GM12878 (cell line): Measurements from ENCODE around the gene MRM1. TPM values are rescaled to one million over a fixed set of nuclear protein-coding genes. Genes with fewer than 3 reads are reported as not detected.

Experiments
- ATAC-seq: fragments of 200-7000 bp; cut with Tn5 transposase; 3 replicates; pipeline ENCODE4 v1.9.1; 2020; ENCODE audit warnings: mild to moderate bottlenecking, moderate library complexity
- BruUV-seq: library from RNA; stranded (reverse); fragments of 400-500 nt; replicated peaks from 2 replicates; lab custom pipeline; 2021; lab: Mats Ljungman, UMichigan
- CTCF ChIA-PET: fragments of 300-600 bp; sonication (Branson Sonifier 250); formaldehyde crosslinking; extraction: SDS; loops from one replicate; lab custom pipeline; 2021; ENCODE audit warnings: inconsistent platforms; lab: Yijun Ruan, JAX
- POLR2A ChIA-PET: fragments of 350-600 bp; formaldehyde crosslinking; extraction: SDS; loops from one replicate; lab custom pipeline; 2021; ENCODE audit warnings: inconsistent platforms; lab: Charles Lee
- RAD21 ChIA-PET: fragments of 300-600 bp; sonication (Branson Sonifier 250); formaldehyde crosslinking; loops from one replicate; lab custom pipeline; 2023; ENCODE audit warnings: antibody characterized with exemption; ENCODE audit not compliant: unreplicated experiment; lab: Charles Lee
- SMC1A ChIA-PET: fragments of 300-600 bp; sonication (Branson Sonifier 250); formaldehyde crosslinking; loops from one replicate; lab custom pipeline; 2023; ENCODE audit not compliant: unreplicated experiment, uncharacterized antibody; lab: Charles Lee
- DNase-seq: peaks from one replicate; pipeline ENCODE4 v3.0.0-alpha.2; 2011; ENCODE audit warnings: low read depth, low spot score
- FAIRE-seq: peaks from 3 replicates; lab custom pipeline; 2011; peaks lifted over from hg19 to GRCh38; lab: Jason Lieb, UNC
- H2AFZ ChIP-seq: 2 replicates; pipeline ENCODE4 v1.6.0; 2011; ENCODE audit warnings: low read depth, low read length, control low read depth; ENCODE audit not compliant: control insufficient read depth
- H3K27ac ChIP-seq: 2 replicates; pipeline ENCODE4 v1.5.1; 2011; ENCODE audit warnings: control low read depth; ENCODE audit not compliant: control insufficient read depth, insufficient read depth
- H3K27me3 ChIP-seq, 2 experiments: replicated peaks in 1 of 2; 2 replicates each; pipeline versions ENCODE4 v1.6.0 to v1.6.1; 2011; ENCODE audit warnings: low read length in 1 of 2; ENCODE audit not compliant: control insufficient read depth in 2 of 2, insufficient read depth in 2 of 2
- H3K36me3 ChIP-seq, 2 experiments: 2 replicates each; pipeline ENCODE4 v1.5.1; 2011; ENCODE audit warnings: low read length in 1 of 2; ENCODE audit not compliant: control insufficient read depth in 2 of 2, insufficient read depth in 2 of 2
- H3K4me1 ChIP-seq: 2 replicates; pipeline ENCODE4 v1.6.1; 2011; ENCODE audit warnings: mild to moderate bottlenecking, low read length, moderate library complexity, mixed read lengths; ENCODE audit not compliant: control insufficient read depth, insufficient read depth
- H3K4me2 ChIP-seq: 2 replicates; pipeline ENCODE4 v1.6.0; 2011; ENCODE audit warnings: control low read depth; ENCODE audit not compliant: control insufficient read depth, insufficient read depth
- H3K4me3 ChIP-seq: fragments of 200-600 bp; sonication (generic); 2 replicates; pipeline ENCODE4 v1.5.1; 2016
- H3K79me2 ChIP-seq: 2 replicates; pipeline ENCODE4 v1.6.0; 2011; ENCODE audit warnings: low read length; ENCODE audit not compliant: control insufficient read depth, insufficient read depth
- H3K9ac ChIP-seq: 2 replicates; pipeline ENCODE4 v1.8.0; 2011; ENCODE audit warnings: low read length, control low read depth, mixed read lengths; ENCODE audit not compliant: control insufficient read depth, insufficient read depth
- H3K9me3 ChIP-seq: replicated peaks from 3 replicates; pipeline ENCODE4 v1.5.1; 2011; ENCODE audit warnings: mild to moderate bottlenecking, low read length; ENCODE audit not compliant: control insufficient read depth, insufficient read depth
- H4K20me1 ChIP-seq: 2 replicates; pipeline ENCODE4 v1.6.0; 2011; ENCODE audit not compliant: control insufficient read depth, insufficient read depth
- E4F1 ChIP-seq: fragments of 450-650 bp; IDR thresholded peaks from 2 replicates; pipeline ENCODE4 v1.6.1; 2018; ENCODE audit warnings: borderline replicate concordance, mild to moderate bottlenecking; ENCODE audit not compliant: partially characterized antibody
- EZH2 ChIP-seq: IDR thresholded peaks from 2 replicates; pipeline ENCODE4 v1.6.1; 2012; ENCODE audit warnings: low read depth, mild to moderate bottlenecking, control low read depth, inconsistent platforms, low read length, borderline replicate concordance; ENCODE audit not compliant: control insufficient read depth
- KAT2A ChIP-seq: conservative IDR thresholded peaks from 2 replicates; pipeline ENCODE4 v1.6.1; 2011; ENCODE audit warnings: low read depth, low read length; ENCODE audit not compliant: control insufficient read depth
- KLF5 ChIP-seq: fragments of 450-650 bp; IDR thresholded peaks from 2 replicates; pipeline ENCODE4 v1.6.1; 2014; ENCODE audit warnings: mild to moderate bottlenecking; ENCODE audit not compliant: partially characterized antibody
- RAD51 ChIP-seq: fragments of 450-650 bp; IDR thresholded peaks from 2 replicates; pipeline ENCODE4 v1.6.1; 2016; ENCODE audit warnings: moderate library complexity, mild to moderate bottlenecking, inconsistent platforms
- SIN3A ChIP-seq: IDR thresholded peaks from 2 replicates; pipeline ENCODE4 v1.6.1; 2012; ENCODE audit warnings: low read depth, low read length, improper control_type of control experiment
- SMARCA5 ChIP-seq: fragments of 450-650 bp; IDR thresholded peaks from 2 replicates; pipeline ENCODE4 v1.6.1; 2017; ENCODE audit warnings: mild to moderate bottlenecking
- SPI1 ChIP-seq: IDR thresholded peaks from 2 replicates; pipeline ENCODE4 v1.6.1; 2011; ENCODE audit warnings: low read depth, mild to moderate bottlenecking, low read length, moderate library complexity, borderline replicate concordance; ENCODE audit not compliant: insufficient read depth
- TCF3 ChIP-seq: IDR thresholded peaks from 2 replicates; pipeline ENCODE4 v1.6.1; 2012; ENCODE audit warnings: low read depth, mild to moderate bottlenecking, low read length, borderline replicate concordance; ENCODE audit not compliant: insufficient read depth
- ZBTB40 ChIP-seq: fragments of 450-650 bp; IDR thresholded peaks from 2 replicates; pipeline ENCODE4 v1.6.1; 2016; ENCODE audit warnings: mild to moderate bottlenecking, moderate library complexity, borderline replicate concordance
- ZNF687 ChIP-seq: fragments of 450-650 bp; IDR thresholded peaks from 2 replicates; pipeline ENCODE4 v1.6.1; 2017; ENCODE audit warnings: mild to moderate bottlenecking, moderate library complexity
- WGBS: methylation state at CpG from one replicate; pipeline ENCODE4 v1.1.6; 2016; ENCODE audit warnings: low lambda C conversion rate; ENCODE audit not compliant: insufficient replicate concordance, insufficient coverage; ENCODE audit errors: missing lambda C conversion rate; 5-methylcytosine and 5-hydroxymethylcytosine counted together
- in situ Hi-C: fragments of 300-500 bp; cut with MboI; formaldehyde crosslinking; loops from 9 replicates; pipeline ENCODE4 v1.14.3; 2018; ENCODE audit warnings: mixed read lengths
- intact Hi-C: fragments of 100-400 bp; cut with micrococcal nuclease; formaldehyde crosslinking; loops from one replicate; pipeline ENCODE4 v1.14.2; 2022; ENCODE audit not compliant: unreplicated experiment
- polyA plus RNA-seq, 11 experiments: library from polyadenylated mRNA; depleted of rRNA in 4 of 11; unstranded in 6 of 11; stranded (reverse) in 5 of 11; fragments of >200 nt; fragmentation: Nextera tagmentation in 4 of 11; fragmentation: Illumina TruSeq in 1 of 11; extraction: Ambion mirVana in 4 of 11; extraction: Trizol in 1 of 11; gene quantifications; 1 replicate in 1 of 11; 2 replicates in 10 of 11; pipeline versions ENCODE4 v1.2.1 to v1.2.3, GENCODE V29; 2011 to 2016; ENCODE audit warnings: inconsistent platforms in 2 of 11, missing spikeins in 2 of 11, low read depth in 1 of 11
- total RNA-seq, 4 experiments: library from RNA; depleted of rRNA in 3 of 4; stranded (reverse); fragments of >200 nt in 3 of 4; fragmentation: Illumina TruSeq in 1 of 4; extraction: Trizol in 1 of 4; gene quantifications; 2 replicates each; pipeline versions ENCODE4 v1.2.1 to v1.2.3, GENCODE V29; 2013 to 2021

MRM1 gene
- total and polyA plus RNA-seq, 10 of the 15 experiments (the other 5 are each of a cell fraction or from before 2014, with no cell fraction given): 0.23 to 16.9 (median 13.2) TPM

- peak overlapping the region; percentile 91 for H3K4me2 ChIP-seq
- SMC1A ChIA-PET: interaction anchor here (0.5 to 2.5 kb wide), 3 partner anchors 8 to 806 kb away, joined by 3 to 15 read pairs (median 3); partner anchors contain the start of gene MRM1
- TF ChIP-seq ZNF687 (no peak), KLF5 (no peak), SPI1 (no peak), SIN3A (no peak), E4F1 (no peak), EZH2 (no peak), RAD51 (no peak), ZBTB40 (no peak), SMARCA5 (no peak), TCF3 (no peak), KAT2A (no peak)
Measured at GRCh38 chr17:36592316-36592715, 9.1 kb upstream of the MRM1 start.

More at GRCh38 chr17:36592316-36592715, 9.1 kb upstream of the MRM1 start:
- no peaks in the 10 kb centered on the region for H3K27me3 ChIP-seq
- intact Hi-C loops (no loop called here), in situ Hi-C loops (no loop called here)
- ChIA-PET CTCF (interaction anchor here (0.6 to 2.6 kb wide), 3 partner anchors 10 to 1383 kb away, joined by 3 to 30 read pairs (median 3); partner anchors contain the start of genes MRM1, MYO19 and PIGW), POLR2A (interaction anchor here (0.9 to 2.7 kb wide), 3 partner anchors 10 to 57 kb away, joined by 3 to 15 read pairs (median 4); partner anchors contain the start of genes GGNBP2, MRM1, MYO19 and PIGW), RAD21 (interaction anchor here (1.0 to 3.7 kb wide), 3 partner anchors 10 to 623 kb away, joined by 3 to 18 read pairs (median 4); partner anchors contain the start of gene MRM1)
- peak overlapping the region; percentile 70 for H3K9ac ChIP-seq
- H3K27ac ChIP-seq: no peak overlapping the region
- BruUV-seq: no TSS peak
- peak overlapping the region; percentile 75 for H2AFZ ChIP-seq
- peak overlapping the region; percentile 84 for H3K4me3 ChIP-seq
- DNase-seq (no peak), FAIRE-seq (no peak), ATAC-seq (peak; percentile 47)
- H3K79me2 ChIP-seq: no peaks in the 10 kb centered on the region
- H3K9me3 ChIP-seq: no peaks in the 10 kb centered on the region
- no peaks in the 10 kb centered on the region for H4K20me1 ChIP-seq
- H3K4me1 ChIP-seq: peaks cover 16% of the 10 kb centered on the region
- peaks cover 3 to 10% of the 10 kb centered on the region in 2 experiments for H3K36me3 ChIP-seq
- WGBS: 1% methylated on average over 18 of the region's 20 CpGs
